GM04503 (cell line): ENCODE data around the gene TFEB.

Source experiments
- DNase-seq: peaks from one replicate; pipeline ENCODE4 v3.0.0-alpha.2; 2012; ENCODE audit warnings: low read depth

TFEB gene

GRCh38 chr6:41674231-41675000 is 61.0 kb downstream of the TFEB start:
- DNase-seq: no peak

- no peak for DNase-seq
These were observed 61.8 kb downstream of the TFEB start for GRCh38 chr6:41673704-41674000.

GRCh38 chr6:41672816-41673703 is 62.3 kb downstream of the TFEB start:
- DNase-seq: no peak

GRCh38 chr6:41672016-41672415 is 63.4 kb downstream of the TFEB start:
- DNase-seq: no peak

GRCh38 chr6:41671376-41671775 is 64.0 kb downstream of the TFEB start:
- no peak for DNase-seq

GRCh38 chr6:41670703-41671360 is 64.6 kb downstream of the TFEB start:
- DNase-seq: no peak

GRCh38 chr6:41668968-41669367 is 66.4 kb downstream of the TFEB start:
- no peak for DNase-seq

- DNase-seq: no peak
These were observed 68.2 kb downstream of the TFEB start for GRCh38 chr6:41667195-41667594.

GRCh38 chr6:41664271-41664670 is 71.1 kb downstream of the TFEB start:
- no peak for DNase-seq

- DNase-seq: no peak
These were observed 71.8 kb downstream of the TFEB start for GRCh38 chr6:41663568-41663967.

GRCh38 chr6:41659935-41660334 is 75.5 kb downstream of the TFEB start:
- no peak for DNase-seq

GRCh38 chr6:41658636-41659035 is 76.8 kb downstream of the TFEB start:
- no peak for DNase-seq

- no peak for DNase-seq
These were observed 78.0 kb downstream of the TFEB start for GRCh38 chr6:41657131-41658094.

- no peak for DNase-seq
These were observed 79.3 kb downstream of the TFEB start for GRCh38 chr6:41656002-41656691.

GRCh38 chr6:41655646-41656001 is 79.8 kb downstream of the TFEB start:
- DNase-seq: no peak

GRCh38 chr6:41655176-41655575 is 80.2 kb downstream of the TFEB start:
- no peak for DNase-seq

GRCh38 chr6:41654698-41655151 is 80.7 kb downstream of the TFEB start:
- DNase-seq: no peak

- no peak for DNase-seq
These were observed 81.2 kb downstream of the TFEB start for GRCh38 chr6:41654151-41654697.

GRCh38 chr6:41653691-41654090 is 81.7 kb downstream of the TFEB start:
- no peak for DNase-seq

GRCh38 chr6:41652866-41653652 is 82.3 kb downstream of the TFEB start:
- DNase-seq: no peak
